HL-60/S4 treated with retinoic acid at 250 ng/mL for 4 days and 3 days (cell line): ENCODE data around the gene AHSG.
"Not testable (repeated sequence)": the region's sequence is repeated elsewhere in the genome, so short reads cannot be mapped to it uniquely, and the experiment has no call there.

Source experiments
- in situ Hi-C: fragments of 300-500 bp; cut with MboI; formaldehyde crosslinking; loops from 2 replicates; pipeline ENCODE4 v1.7.0; 2022; ENCODE audit warnings: low sequenced_read_pairs

AHSG gene, protein sequence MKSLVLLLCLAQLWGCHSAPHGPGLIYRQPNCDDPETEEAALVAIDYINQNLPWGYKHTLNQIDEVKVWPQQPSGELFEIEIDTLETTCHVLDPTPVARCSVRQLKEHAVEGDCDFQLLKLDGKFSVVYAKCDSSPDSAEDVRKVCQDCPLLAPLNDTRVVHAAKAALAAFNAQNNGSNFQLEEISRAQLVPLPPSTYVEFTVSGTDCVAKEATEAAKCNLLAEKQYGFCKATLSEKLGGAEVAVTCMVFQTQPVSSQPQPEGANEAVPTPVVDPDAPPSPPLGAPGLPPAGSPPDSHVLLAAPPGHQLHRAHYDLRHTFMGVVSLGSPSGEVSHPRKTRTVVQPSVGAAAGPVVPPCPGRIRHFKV

DNA sequence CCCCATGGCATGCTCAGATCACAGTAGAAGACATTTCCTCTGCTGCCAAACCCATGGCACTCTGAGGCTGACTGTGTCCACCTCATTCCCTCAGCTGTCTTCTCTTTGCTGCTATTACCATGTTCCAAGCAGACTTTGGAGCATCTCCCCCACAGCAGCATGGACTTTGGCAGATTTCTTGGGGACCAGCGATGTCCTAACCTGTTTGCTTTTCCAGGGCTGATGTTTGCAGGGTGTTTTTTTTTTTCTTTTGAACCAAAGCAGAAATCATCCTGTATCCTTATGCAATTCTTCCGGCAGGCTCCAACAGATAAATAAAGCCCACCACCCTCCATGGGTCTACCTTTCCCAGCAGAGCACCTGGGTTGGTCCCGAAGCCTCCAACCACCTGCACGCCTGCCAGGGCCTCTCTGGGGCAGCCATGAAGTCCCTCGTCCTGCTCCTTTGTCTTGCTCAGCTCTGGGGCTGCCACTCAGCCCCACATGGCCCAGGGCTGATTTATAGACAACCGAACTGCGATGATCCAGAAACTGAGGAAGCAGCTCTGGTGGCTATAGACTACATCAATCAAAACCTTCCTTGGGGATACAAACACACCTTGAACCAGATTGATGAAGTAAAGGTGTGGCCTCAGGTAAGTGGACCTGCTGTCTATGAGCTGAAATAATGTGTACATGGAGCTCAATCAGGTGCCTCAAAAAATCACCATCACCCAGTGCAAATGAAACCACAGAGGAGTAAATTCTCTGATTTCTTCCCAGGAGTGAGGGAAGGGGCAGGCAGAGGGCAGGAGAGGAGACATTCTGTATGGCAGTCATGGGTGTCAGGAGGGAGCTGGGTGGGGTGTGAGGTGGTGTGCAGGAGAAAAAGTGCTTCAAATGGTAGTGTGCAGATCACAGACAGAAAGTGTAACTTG is at the start of gene AHSG:
TSS of gene AHSG (plus strand) at position 340 of the 916 bp plus-strand sequence. CDS start at position 422, 82 bp downstream.
- in situ Hi-C loops = loop anchor here (25.0 kb wide), 2 partner anchors 199 to 549 kb away; partner anchors contain the start of gene RFC4

DNA sequence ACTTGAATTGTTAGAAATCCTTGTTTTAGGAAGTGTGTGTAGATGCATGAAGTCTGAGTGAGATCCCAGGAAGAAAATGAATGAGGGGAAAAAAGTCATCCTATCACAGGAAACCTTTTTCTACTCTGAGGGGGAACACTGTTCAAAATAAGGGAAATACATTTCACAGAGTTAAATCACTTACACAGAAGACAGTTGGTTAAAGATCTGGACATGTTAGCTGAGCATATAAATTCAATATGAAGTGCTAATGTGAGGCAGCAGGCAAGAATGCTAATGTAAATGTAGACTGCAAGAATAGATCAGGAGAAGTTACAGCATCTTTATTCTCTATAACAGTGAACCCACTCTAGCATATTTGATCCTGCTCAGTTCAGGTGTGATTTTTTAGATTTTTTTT is 48.3 kb upstream of the AHSG start:
- in situ Hi-C loops = no loop called here

DNA sequence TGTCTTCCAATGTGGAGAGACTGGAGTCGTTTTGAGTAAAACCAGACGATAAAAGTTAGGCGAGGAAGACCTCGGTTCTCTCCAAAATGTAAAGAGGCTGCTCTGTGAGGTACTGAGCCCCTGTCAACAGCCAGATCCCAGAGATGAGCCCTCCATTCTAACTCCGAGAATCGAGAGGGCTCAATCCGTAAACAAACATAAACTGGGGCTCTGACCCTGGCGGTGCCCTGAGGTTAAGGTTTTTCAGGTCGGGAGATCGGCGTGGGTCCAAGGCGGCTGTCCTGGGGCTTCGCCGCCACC is 46.1 kb upstream of the AHSG start:
- in situ Hi-C loops = no loop called here

DNA sequence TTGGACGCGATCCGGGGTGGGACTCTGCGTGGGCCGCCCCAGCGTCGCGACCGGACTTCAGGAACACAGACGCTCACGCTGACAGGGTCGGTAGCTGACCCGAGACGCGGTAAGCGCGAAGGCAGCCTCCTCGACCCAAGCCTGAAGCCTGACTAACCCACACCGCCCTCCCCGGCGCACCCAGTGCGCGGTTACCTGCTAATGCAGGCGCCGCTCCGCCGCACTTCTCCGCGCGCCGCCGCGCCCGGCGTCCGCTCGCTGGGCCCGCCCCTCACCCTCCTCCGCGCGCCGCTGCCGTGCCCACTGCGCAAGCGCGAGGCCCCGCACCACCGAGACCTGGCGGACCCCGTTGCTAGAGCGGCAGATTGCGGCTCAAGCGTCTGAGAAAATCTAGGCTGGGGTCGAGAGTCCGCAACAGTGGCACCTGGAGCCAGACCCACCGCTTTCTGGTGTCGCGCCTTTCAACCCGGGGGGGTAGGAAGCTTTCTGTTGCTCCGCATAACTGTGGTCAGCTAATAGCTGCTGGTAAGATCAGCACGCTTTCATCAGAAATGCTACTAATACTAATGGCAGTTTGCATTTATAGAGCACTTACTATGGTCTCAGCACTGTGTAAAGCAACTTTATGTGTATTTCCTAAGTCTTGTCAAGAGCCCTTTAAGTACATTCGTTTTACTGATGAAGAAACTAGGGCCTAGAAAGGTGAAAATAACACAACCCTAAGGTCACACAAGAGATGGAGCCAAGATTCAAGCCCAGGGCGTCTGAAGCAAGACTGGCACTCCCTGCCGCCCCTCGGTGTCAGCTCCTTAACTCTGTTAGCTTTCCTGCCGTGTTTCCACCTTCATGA is 45.6 kb upstream of the AHSG start, which contains the start of gene TBCCD1:
TSS of gene TBCCD1 (minus strand) at position 268 of the 850 bp plus-strand sequence. CDS start 3,010 bp downstream, outside the sequence.
- in situ Hi-C loops = no loop called here

DNA sequence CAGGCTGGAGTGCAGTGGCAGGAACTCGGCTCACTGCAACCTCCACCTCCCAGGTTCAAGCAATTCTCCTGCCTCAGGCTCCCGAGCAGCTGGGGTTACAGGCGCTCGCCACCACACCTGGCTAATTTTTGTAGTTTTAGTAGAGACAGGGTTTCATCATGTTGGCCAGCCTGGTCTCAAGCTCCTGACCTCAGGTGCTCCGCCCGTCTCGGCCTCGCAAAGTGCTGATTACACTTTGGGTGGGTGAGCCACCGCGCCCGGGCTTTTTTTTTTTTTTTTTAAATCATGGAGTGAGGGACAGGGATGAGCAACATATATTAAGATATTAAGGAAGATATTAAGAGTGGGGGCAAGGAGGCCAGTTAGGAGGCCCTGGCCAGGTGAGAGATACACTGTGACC is 43.5 kb upstream of the AHSG start:
- in situ Hi-C loops = not testable (repeated sequence)

DNA sequence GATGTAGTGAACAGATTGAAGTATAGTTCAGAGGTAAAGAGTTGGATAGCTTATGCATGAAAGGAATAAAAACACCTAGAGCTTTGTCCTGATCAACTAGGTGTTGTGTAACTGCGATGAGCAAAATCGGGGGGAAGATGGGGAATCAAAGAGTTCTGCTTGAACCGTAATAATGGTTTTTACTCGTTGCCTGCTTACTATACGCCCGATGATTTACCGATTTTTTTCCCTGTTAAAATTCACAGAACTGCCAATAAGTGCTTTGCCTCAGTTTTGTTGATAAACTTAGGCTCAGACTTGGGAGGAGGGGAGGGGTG is 43.1 kb upstream of the AHSG start:
- in situ Hi-C loops = no loop called here

DNA sequence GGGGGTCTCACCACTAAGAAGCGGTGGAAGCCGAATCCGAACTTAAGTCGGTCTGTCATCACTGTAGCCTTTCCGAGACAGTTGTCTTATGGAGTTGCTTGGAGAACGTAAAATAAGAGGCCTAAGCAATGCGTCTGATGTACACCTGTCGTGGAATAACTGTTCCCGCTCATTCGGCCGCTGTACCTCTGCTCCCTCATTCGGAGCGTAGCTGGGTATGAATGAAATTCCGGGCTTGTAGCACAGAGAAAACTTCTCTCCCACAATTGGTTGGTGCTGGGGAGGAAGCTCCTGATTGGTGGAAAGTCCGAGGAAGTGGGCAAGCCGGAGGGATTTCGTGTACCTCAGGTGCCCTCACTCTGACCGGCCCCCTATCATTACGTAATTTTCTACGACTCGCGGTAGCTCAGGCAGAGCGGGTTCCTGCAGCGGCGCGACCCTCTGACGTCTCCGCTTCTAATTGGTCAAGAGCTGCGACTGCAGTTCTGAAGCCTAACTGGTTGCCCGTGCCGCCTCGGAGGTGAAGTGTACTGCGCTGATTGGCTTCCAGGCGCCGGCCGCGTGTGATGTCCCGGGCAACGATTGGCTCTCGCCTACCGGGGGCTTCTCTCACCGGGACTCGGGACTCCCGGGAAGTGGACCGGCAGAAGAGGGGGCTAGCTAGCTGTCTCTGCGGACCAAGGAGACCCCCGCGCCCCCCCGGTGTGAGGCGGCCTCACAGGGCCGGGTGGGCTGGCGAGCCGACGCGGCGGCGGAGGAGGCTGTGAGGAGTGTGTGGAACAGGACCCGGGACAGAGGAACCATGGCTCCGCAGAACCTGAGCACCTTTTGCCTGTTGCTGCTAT is 42.5 kb upstream of the AHSG start, which contains the start of gene DNAJB11:
TSS of gene DNAJB11 (plus strand) at position 625 of the 845 bp plus-strand sequence. CDS start at position 803, 178 bp downstream.
- in situ Hi-C loops = no loop called here

DNA sequence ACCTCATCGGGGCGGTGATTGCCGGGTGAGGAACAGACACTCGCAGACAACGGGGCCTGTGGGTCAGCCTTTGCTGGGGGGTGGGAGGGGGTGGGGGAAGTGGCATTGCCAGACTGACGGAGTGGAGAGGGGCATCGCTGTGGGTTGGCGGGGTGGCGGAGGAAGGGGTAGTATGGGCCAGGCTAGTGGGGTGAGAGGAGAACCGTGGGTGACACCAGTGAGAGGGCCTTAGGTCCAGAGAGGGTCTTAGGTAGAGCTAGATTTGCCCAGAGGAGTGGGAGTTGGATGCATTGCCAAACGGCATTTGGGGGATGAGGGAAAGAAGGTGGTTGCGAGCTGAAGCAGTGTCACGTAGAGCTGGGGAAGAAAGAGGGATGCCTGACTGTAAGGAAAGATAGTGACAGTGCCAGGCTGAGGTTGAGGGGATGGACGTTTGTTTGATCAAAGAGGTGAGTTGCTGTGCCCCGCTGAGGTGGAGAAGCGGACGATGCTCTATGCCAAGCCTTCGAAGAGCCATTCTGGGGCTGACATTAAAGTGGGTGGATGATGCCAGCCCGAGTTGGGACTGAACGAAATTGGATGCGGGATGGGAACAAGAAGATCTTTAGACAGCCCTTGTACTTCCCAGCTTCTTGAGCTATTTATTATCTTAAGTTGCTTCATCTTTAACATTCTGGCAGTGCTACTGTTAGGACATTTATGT is 41.8 kb upstream of the AHSG start:
- in situ Hi-C loops = no loop called here

DNA sequence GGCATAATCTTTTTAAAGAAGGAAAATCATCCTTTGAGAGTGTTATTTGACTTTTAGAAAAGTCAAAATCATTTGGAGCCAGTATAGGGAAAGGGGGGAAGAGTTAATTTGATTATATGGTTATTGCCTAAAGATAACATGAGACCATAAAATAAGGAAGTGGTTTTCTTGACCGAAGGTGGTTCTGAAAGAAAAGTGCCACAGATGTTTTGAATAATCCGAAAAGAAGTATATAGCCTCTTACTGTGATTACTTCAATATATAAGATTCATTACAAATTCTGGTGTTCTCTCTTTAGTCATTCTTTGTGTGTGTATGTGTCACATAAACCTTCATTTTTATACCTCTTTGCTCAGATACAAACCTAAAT is 41.2 kb upstream of the AHSG start:
- in situ Hi-C loops = no loop called here

DNA sequence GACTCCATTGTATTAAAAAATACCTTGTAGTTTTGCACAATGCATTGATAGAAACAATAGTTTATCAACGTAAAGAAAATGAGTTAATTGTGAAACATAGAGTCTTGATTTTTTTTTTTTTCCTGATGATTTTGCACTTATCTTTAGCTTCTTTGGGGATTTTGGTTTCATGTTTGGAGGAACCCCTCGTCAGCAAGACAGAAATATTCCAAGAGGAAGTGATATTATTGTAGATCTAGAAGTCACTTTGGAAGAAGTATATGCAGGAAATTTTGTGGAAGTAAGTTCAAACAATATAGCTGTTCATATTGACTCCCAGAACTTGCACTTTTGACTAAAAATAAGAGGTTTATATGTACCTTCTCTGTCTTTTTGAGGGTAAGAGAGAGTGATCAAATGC is 35.3 kb upstream of the AHSG start:
- in situ Hi-C loops = no loop called here

DNA sequence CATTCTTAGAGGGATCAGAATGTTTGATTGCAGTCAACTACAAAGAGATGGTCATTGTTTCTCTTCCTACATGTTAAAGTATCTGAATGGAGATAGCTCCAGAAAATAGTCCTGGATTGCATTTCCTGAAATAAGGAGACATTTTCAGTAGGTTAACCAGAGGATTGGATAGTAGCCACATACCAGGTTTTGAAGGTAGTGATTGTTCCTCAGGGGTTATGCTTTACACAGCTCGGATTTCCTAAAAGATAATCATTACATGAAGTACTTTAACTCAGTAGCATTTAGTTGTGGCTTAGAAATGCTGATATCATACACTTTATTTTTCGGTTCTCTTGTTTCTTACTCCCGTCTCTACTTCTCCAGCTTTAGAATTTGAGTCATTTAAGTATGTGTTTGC is 32.1 kb upstream of the AHSG start:
- in situ Hi-C loops = no loop called here

DNA sequence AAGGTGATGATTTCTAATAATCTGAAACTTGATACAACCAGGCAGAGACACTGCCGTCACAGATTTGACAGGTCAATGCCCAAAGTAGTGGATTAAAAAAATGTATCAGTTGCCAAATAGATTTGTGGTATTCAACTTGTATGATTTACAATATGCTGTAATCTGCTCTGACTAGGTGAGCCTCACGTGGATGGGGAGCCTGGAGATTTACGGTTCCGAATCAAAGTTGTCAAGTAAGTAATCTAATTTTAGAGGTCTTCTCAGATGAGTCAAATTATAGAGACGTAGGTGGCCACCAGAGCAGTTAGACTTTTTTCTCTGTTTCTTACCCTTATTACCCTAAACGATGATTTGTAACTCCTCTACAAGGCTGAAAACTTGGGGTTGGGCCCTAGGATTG is 30.3 kb upstream of the AHSG start:
- in situ Hi-C loops = no loop called here

DNA sequence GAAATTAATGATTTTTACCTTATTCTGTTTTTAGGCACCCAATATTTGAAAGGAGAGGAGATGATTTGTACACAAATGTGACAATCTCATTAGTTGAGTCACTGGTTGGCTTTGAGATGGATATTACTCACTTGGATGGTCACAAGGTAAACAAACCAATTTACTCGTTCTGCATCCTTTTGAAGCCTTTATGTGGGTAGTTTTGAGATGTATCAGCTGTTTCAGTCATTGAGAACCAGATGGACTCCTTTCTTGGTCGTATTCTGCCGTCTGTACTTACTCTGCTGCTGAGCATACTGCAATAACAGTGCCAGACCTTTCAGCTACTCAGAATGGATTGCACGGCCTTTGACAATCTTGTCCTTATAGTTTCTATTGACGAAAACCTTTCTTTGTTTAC is 29.0 kb upstream of the AHSG start:
- in situ Hi-C loops = no loop called here

DNA sequence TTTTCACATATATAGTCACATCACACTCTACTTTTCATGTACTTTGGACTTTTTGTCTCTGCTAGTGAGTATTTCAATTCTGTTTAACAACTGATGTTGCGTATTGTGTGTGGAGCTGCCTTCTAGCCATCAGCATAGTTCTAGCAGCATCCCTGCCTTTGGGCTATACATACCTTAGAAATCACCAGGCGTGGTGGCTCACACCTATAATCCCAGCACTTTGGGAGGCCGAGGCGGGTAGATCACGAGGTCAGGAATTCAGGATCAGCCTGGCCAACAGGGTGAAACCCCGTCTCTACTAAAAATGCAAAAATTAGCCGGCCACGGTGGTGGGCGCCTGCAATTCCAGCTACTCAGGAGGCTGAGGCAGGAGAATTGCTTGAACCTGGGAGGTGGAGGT is 26.6 kb upstream of the AHSG start:
- in situ Hi-C loops = not testable (repeated sequence)

DNA sequence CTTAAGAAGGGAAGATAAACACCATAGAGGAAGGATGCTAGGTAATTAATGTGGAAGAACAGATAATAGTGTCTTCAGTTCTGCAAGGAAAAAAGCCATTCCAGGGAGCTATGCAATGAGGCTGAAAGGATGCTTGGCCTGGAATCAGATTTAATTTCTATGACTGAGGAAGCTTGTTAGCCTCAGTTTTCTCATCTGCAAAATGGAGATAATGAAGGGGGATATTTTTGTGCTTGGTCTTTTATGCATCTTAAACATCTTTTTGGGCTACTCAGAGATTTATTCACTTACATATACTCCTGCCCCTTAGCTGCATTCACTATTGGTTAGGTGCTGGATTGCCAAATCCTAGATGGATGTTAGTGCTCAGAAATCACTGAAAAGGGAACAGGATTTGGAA is 25.7 kb upstream of the AHSG start:
- in situ Hi-C loops = no loop called here

DNA sequence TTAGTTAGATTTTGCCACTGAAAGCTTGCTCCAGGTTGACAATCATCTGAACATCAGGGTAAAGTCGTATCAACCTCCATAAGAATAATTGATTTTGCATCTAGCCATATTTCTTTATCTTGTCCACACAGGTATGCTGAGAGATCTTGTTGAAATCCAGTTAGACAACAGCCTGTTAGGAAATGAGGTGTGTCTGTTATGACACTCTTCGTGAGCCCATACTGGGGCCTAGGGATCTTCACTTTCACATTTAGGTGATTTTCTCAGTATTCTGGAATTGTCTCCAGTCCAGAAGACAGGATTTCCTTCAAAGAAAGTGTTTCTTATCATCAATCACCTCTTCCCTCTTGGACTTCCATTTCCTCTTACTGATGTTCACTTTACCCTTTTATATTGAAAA is 24.2 kb upstream of the AHSG start:
- in situ Hi-C loops = no loop called here

DNA sequence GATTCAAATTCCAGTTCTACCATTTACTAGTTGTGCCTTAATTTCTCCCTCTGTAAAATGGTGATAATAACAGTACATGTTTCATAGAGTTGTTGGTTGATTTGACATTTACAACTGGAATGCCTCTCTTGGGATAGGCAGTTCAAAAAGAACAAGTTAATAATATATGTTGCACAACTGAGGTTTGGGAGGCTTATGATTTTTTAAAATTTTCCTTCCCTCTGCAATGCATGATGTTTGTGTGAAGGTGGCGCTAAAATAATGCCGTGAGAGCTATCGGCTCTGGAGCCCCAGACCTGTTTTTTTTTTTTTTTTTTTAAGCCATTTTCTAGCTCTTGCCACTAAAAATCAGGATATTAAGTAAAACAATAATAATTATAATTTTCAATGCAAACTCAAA is 23.7 kb upstream of the AHSG start:
- in situ Hi-C loops = no loop called here

DNA sequence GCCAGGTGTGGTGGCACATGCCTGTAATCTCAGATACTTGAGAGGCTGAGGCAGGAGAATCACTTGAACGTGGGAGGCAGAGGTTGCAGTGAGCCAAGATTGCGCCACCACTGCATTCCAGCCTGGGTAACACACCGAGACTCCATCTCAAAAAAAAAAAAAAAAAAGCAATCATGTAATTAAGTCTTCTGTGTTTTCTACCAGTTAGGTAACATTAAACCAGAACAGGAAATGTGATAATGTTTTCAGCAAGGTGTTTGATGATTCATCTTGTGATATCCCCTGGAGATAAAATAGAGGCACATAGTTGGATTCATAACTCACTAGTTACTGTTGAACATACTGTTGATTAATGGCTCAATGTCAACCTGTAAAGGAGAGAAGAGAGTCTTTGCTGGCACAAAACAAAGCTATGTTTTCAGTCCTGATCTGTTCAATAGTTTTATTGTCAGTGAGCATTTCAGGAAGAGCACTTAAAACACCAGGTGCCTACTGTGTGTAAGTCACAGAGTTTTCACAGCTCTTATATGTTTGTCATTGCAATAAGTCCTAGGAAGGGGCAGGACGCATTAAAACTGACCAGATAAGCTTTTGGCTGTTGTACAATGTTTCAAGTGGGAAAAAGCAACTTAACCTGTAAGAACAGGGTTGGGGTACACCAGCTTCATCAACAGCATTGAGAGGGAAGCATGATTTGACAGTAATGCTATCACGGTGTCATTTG is 22.8 kb upstream of the AHSG start:
- in situ Hi-C loops = no loop called here
